PC-3 (cell line): ENCODE results near the gene MRPL57.
"Not testable (repeated sequence)": the region's sequence is repeated elsewhere in the genome, so short reads cannot be mapped to it uniquely, and the experiment has no call there.

Experiments used
- EZH2 ChIP-seq: fragments of 300-600 bp; sonication (generic); IDR thresholded peaks from one replicate; pipeline ENCODE4 v1.6.1; 2017; ENCODE audit warnings: antibody characterized with exemption, mild to moderate bottlenecking, low read length; ENCODE audit not compliant: unreplicated experiment
- EZH2phosphoT487 ChIP-seq: fragments of 300-600 bp; sonication (generic); IDR thresholded peaks from 2 replicates; pipeline ENCODE4 v1.6.1; 2018; ENCODE audit warnings: mild to moderate bottlenecking, antibody characterized with exemption, low read length, borderline replicate concordance
- TF ChIP-seq, protein P1 (sequence below): fragments of 300-600 bp; sonication (generic); conservative IDR thresholded peaks from 2 replicates; pipeline ENCODE4 v1.5.1; 2017; ENCODE audit warnings: antibody characterized with exemption, low read depth, mild to moderate bottlenecking, low read length

DNA sequence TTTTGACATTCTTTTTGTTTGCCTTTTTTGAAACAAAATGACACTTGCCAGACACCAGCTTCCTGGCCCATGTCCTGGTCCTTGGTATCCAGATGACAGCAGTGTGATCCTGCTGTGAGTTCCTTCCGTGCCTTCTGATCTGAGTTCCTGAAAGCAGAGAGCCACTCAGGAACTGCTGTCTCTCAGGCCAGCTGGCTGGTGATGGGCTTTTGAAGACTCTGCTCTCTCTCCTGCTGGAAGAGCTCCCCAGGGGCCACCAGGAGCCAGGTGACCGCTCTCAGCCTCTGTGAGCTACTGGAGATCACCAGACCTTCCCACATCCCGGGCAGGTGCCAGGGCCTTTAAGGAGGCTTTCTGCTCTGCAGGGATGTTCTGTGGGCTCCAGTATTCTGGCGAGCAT, 21.9 kb downstream of the MRPL57 start:
- not testable (repeated sequence) for TF ChIP-seq EZH2, EZH2phosphoT487
- TF ChIP-seq, protein P1, sequence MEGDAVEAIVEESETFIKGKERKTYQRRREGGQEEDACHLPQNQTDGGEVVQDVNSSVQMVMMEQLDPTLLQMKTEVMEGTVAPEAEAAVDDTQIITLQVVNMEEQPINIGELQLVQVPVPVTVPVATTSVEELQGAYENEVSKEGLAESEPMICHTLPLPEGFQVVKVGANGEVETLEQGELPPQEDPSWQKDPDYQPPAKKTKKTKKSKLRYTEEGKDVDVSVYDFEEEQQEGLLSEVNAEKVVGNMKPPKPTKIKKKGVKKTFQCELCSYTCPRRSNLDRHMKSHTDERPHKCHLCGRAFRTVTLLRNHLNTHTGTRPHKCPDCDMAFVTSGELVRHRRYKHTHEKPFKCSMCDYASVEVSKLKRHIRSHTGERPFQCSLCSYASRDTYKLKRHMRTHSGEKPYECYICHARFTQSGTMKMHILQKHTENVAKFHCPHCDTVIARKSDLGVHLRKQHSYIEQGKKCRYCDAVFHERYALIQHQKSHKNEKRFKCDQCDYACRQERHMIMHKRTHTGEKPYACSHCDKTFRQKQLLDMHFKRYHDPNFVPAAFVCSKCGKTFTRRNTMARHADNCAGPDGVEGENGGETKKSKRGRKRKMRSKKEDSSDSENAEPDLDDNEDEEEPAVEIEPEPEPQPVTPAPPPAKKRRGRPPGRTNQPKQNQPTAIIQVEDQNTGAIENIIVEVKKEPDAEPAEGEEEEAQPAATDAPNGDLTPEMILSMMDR = not testable (repeated sequence)
